GM12892 (cell line): ENCODE data around the gene UBAP2L. TPM values are rescaled to one million over a fixed set of nuclear protein-coding genes. Genes with fewer than 3 reads are reported as not detected.
A peak's percentile ranks its signal among the peaks of the same experiment; 100 is the strongest.

Experiments used
- DNase-seq: peaks from one replicate; pipeline ENCODE4 v3.0.0; 2011; ENCODE audit not compliant: insufficient read length
- FAIRE-seq: peaks from 2 replicates; lab custom pipeline; 2011; peaks lifted over from hg19 to GRCh38; lab: Jason Lieb, UNC
- POLR2A ChIP-seq: IDR thresholded peaks from 2 replicates; pipeline ENCODE4 v1.6.1; 2011; ENCODE audit warnings: low read depth, low read length, control low read depth
- POLR2AphosphoS5 ChIP-seq: IDR thresholded peaks from 2 replicates; pipeline ENCODE4 v1.6.1; 2011; ENCODE audit warnings: low read depth, low read length, control low read depth
- TAF1 ChIP-seq: IDR thresholded peaks from 2 replicates; pipeline ENCODE4 v1.6.1; 2011; ENCODE audit warnings: low read depth, mild to moderate bottlenecking, control low read depth, low read length, borderline replicate concordance
- polyA plus RNA-seq: library from polyadenylated mRNA; unstranded; fragments of >200 nt; gene quantifications from one replicate; pipeline ENCODE4 v1.2.1, GENCODE V29; 2012; ENCODE audit warnings: missing spikeins, inconsistent platforms; ENCODE audit not compliant: missing spikeins

The UBAP2L gene, protein sequence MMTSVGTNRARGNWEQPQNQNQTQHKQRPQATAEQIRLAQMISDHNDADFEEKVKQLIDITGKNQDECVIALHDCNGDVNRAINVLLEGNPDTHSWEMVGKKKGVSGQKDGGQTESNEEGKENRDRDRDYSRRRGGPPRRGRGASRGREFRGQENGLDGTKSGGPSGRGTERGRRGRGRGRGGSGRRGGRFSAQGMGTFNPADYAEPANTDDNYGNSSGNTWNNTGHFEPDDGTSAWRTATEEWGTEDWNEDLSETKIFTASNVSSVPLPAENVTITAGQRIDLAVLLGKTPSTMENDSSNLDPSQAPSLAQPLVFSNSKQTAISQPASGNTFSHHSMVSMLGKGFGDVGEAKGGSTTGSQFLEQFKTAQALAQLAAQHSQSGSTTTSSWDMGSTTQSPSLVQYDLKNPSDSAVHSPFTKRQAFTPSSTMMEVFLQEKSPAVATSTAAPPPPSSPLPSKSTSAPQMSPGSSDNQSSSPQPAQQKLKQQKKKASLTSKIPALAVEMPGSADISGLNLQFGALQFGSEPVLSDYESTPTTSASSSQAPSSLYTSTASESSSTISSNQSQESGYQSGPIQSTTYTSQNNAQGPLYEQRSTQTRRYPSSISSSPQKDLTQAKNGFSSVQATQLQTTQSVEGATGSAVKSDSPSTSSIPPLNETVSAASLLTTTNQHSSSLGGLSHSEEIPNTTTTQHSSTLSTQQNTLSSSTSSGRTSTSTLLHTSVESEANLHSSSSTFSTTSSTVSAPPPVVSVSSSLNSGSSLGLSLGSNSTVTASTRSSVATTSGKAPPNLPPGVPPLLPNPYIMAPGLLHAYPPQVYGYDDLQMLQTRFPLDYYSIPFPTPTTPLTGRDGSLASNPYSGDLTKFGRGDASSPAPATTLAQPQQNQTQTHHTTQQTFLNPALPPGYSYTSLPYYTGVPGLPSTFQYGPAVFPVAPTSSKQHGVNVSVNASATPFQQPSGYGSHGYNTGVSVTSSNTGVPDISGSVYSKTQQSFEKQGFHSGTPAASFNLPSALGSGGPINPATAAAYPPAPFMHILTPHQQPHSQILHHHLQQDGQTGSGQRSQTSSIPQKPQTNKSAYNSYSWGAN
- 123 TPM for polyA plus RNA-seq

GRCh38 chr1:154220071-154220969 is at the start of gene UBAP2L:
TSS of gene UBAP2L (plus strand) at chr1:154220955. CDS start at chr1:154225124, 4,169 bp downstream.
- TF ChIP-seq TAF1: peak; percentile 86
- TF ChIP-seq POLR2A: peak; percentile 88
- peak; percentile 81 for TF ChIP-seq POLR2AphosphoS5
- FAIRE-seq (peak; percentile 99), DNase-seq (peak; percentile 79)

GRCh38 chr1:154171223-154171583 is 49.6 kb upstream of the UBAP2L start:
- TF ChIP-seq TAF1 (no peak), POLR2A (no peak), POLR2AphosphoS5 (no peak)
- DNase-seq: no peak
- no peak for FAIRE-seq

DNA sequence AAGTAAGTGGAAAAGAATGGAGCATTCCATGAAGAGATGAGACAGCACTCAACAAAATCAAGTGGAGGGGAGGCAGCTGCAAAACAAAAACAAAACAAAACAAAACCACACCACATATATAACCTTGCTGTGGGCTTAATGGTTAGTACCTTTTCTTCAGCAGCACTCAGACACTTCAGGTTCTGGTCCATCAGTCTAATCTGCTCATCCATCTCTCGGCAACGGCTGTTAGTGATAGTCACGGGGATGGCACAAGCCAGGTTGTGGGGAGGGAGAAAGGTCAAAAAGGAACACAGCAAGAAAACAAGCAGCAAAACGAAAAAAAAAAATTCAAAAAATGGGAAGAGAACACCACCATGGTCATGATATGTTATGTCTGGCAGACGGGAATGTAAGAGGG is 48.9 kb upstream of the UBAP2L start:
- FAIRE-seq (no peak), DNase-seq (no peak)
- TF ChIP-seq POLR2AphosphoS5: no peak
- no peak for TF ChIP-seq TAF1
- TF ChIP-seq POLR2A: no peak

- DNase-seq (no peak), FAIRE-seq (no peak)
- TF ChIP-seq TAF1: no peak
- TF ChIP-seq POLR2A: no peak
- no peak for TF ChIP-seq POLR2AphosphoS5
These were observed 46.1 kb upstream of the UBAP2L start for GRCh38 chr1:154174654-154175053.

DNA sequence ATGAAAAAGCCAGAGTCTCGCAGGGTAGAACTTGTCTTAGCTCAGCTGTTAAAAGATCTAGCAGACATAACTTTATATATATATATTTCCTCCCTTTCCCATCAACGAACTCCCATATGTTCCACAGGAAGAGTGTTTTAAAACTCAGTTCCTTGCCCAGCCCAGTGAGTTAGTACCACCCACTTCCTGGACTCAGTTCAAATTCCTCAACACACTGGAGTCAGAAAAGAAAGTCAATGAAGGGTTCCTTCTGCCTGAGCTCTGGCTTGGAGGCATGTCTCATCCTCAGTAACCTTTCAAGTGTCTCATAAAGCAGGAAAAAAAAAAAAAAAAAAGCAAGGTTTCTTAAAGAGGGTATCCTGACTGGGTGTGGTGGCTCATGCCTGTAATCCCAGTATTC is 44.4 kb upstream of the UBAP2L start:
- DNase-seq (no peak), FAIRE-seq (no peak)
- TF ChIP-seq POLR2AphosphoS5 (no peak), POLR2A (no peak), TAF1 (no peak)

DNA sequence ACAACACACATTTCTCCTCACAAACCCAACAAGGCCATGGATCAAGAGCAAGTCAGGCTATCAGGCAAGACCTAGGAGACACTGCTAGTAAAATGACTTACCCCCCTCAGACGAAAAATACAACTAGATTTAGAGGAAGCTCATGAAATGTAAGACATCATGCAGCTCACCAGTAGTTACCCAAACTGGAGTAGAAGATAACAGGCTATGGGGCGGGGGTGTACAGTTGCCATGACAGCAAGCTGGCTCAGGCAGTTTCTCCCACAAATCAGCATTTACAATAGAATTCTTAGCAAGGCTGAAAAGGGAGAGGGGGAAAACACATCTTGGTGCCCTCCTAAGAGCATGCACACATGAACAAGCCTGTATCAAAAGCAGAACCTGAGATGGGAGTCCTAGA is 42.7 kb upstream of the UBAP2L start:
- TF ChIP-seq POLR2AphosphoS5 (no peak), POLR2A (no peak), TAF1 (no peak)
- FAIRE-seq: no peak
- no peak for DNase-seq

- FAIRE-seq (no peak), DNase-seq (no peak)
- TF ChIP-seq POLR2AphosphoS5 (no peak), TAF1 (no peak), POLR2A (no peak)
These were observed 41.6 kb upstream of the UBAP2L start for GRCh38 chr1:154178911-154179811.

DNA sequence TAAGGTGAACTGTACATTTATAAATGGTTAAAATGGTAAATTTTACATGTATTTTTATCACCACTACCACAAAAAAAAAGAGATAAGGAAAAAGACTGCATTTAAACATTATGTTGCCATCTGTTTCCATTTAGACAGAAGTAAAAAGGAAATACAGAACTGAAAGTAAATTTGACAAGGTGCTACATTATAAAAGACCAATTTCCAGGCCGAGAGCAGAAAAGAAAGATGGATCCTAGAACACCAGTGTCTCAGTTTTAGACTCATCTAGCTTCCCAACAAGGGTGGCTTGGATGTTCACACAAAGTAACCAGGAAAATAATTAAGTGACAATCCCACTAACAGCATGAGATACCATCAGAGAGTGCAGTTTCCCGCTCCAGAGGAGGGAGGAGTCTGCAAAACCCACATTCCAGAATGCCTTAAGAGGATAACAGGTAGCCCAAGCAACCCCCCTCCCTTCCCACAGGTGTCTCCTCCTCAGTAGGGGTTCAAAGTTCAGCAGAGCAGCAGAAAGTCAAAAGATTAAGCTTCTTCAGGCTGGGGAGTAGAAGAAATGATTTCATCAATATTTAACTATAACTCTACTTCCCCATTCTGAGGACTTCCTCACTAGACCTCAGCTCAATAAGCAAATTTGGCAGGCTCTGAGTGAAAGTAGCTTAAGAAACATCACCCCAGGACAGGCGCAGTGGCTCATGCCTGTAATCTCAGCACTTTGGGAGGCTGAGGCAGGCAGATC is 40.6 kb upstream of the UBAP2L start:
- FAIRE-seq (no peak), DNase-seq (no peak)
- no peak for TF ChIP-seq POLR2AphosphoS5
- TF ChIP-seq TAF1: no peak
- no peak for TF ChIP-seq POLR2A

GRCh38 chr1:154181944-154182343 is 38.8 kb upstream of the UBAP2L start:
- FAIRE-seq (no peak), DNase-seq (no peak)
- TF ChIP-seq TAF1 (no peak), POLR2A (no peak), POLR2AphosphoS5 (no peak)
